Ishikawa (cell line): Measurements from ENCODE around the gene OR13J1.

Source experiments
- CEBPB ChIP-seq: IDR thresholded peaks from 2 replicates; pipeline ENCODE4 v1.6.1; 2012
- CREB1 ChIP-seq: IDR thresholded peaks from 2 replicates; pipeline ENCODE4 v1.6.1; 2012; ENCODE audit warnings: low read depth
- EGR1 ChIP-seq: IDR thresholded peaks from 2 replicates; pipeline ENCODE4 v1.6.1; 2012
- EP300 ChIP-seq: IDR thresholded peaks from 2 replicates; pipeline ENCODE4 v1.6.1; 2012; ENCODE audit warnings: borderline replicate concordance
- FOXM1 ChIP-seq: IDR thresholded peaks from 2 replicates; pipeline ENCODE4 v1.6.1; 2012; ENCODE audit warnings: low read depth, borderline replicate concordance
- NFIC ChIP-seq: IDR thresholded peaks from 2 replicates; pipeline ENCODE4 v1.6.1; 2012
- RAD21 ChIP-seq: IDR thresholded peaks from 2 replicates; pipeline ENCODE4 v1.6.1; 2012; ENCODE audit warnings: low read depth
- TAF1 ChIP-seq: IDR thresholded peaks from 2 replicates; pipeline ENCODE4 v1.6.1; 2012; ENCODE audit warnings: low read depth, mild to moderate bottlenecking
- TCF12 ChIP-seq: IDR thresholded peaks from 2 replicates; pipeline ENCODE4 v1.6.1; 2012; ENCODE audit warnings: low read depth
- TEAD4 ChIP-seq: IDR thresholded peaks from 2 replicates; pipeline ENCODE4 v1.6.1; 2012
- YY1 ChIP-seq: IDR thresholded peaks from 2 replicates; pipeline ENCODE4 v1.6.1; 2012; ENCODE audit warnings: low read depth
- ZBTB7A ChIP-seq: IDR thresholded peaks from 2 replicates; pipeline ENCODE4 v1.6.1; 2012; ENCODE audit warnings: low read depth
- TF ChIP-seq, protein P1 (sequence below): IDR thresholded peaks from 2 replicates; pipeline ENCODE4 v1.6.1; 2012
- TF ChIP-seq, protein P2 (sequence below): IDR thresholded peaks from 2 replicates; pipeline ENCODE4 v1.6.1; 2012; ENCODE audit warnings: low read depth, mild to moderate bottlenecking
- TF ChIP-seq, protein P3 (sequence below): IDR thresholded peaks from 2 replicates; pipeline ENCODE4 v1.6.1; 2012

Gene OR13J1

DNA sequence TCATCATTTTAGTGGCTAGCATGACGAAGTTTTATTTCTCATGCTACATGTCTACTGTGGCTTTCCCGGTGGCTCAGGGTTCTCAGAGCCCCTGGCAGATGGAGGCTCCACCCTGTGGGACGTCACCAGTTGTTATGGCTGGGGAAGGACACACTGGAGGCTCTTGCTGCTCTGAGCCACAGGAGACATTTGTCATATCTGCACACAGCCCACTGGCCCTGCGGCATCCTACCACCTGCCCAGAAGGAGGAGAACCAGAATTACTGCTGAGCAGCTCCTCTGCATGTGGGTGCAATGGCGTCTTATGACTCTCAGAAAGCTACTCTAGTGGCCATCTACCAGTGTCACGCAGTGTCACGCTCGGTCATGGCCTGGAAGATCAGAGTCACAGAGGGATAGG lies 6.6 kb downstream of the OR13J1 start:
- TF ChIP-seq RAD21 (no peak), CREB1 (no peak), FOXM1 (no peak)
- TF ChIP-seq, protein P1, sequence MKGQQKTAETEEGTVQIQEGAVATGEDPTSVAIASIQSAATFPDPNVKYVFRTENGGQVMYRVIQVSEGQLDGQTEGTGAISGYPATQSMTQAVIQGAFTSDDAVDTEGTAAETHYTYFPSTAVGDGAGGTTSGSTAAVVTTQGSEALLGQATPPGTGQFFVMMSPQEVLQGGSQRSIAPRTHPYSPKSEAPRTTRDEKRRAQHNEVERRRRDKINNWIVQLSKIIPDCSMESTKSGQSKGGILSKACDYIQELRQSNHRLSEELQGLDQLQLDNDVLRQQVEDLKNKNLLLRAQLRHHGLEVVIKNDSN: no peak
- TF ChIP-seq, protein P2, sequence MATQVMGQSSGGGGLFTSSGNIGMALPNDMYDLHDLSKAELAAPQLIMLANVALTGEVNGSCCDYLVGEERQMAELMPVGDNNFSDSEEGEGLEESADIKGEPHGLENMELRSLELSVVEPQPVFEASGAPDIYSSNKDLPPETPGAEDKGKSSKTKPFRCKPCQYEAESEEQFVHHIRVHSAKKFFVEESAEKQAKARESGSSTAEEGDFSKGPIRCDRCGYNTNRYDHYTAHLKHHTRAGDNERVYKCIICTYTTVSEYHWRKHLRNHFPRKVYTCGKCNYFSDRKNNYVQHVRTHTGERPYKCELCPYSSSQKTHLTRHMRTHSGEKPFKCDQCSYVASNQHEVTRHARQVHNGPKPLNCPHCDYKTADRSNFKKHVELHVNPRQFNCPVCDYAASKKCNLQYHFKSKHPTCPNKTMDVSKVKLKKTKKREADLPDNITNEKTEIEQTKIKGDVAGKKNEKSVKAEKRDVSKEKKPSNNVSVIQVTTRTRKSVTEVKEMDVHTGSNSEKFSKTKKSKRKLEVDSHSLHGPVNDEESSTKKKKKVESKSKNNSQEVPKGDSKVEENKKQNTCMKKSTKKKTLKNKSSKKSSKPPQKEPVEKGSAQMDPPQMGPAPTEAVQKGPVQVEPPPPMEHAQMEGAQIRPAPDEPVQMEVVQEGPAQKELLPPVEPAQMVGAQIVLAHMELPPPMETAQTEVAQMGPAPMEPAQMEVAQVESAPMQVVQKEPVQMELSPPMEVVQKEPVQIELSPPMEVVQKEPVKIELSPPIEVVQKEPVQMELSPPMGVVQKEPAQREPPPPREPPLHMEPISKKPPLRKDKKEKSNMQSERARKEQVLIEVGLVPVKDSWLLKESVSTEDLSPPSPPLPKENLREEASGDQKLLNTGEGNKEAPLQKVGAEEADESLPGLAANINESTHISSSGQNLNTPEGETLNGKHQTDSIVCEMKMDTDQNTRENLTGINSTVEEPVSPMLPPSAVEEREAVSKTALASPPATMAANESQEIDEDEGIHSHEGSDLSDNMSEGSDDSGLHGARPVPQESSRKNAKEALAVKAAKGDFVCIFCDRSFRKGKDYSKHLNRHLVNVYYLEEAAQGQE: no peak

DNA sequence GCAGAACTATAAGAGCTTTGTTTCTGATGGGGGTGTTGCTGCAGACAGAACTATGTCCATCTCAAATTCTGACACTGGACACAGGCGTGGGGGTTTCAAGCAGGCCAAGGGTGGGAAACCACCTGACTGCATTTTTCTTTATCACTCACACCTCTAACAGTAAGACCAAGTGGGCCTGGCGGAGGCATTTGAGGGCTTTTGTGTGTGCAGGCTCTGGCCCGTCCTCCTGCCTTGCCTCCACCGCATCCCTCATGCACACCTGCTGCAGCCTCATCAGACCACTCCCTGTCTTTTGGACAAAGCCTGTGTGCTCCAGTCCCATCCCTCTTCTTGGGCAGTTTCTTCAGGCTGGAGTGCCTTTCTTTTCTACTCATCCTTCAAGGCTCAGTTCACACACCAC lies 7.9 kb downstream of the OR13J1 start:
- no peak for TF ChIP-seq EP300
- TF ChIP-seq, protein P2: no peak
- TF ChIP-seq, protein P1: no peak
- no peak for TF ChIP-seq ZBTB7A
- TF ChIP-seq TAF1: no peak
- TF ChIP-seq CREB1: no peak
- no peak for TF ChIP-seq YY1
- TF ChIP-seq EGR1: no peak
- TF ChIP-seq RAD21: no peak
- no peak for TF ChIP-seq FOXM1
- no peak for TF ChIP-seq TEAD4
- TF ChIP-seq, protein P3, sequence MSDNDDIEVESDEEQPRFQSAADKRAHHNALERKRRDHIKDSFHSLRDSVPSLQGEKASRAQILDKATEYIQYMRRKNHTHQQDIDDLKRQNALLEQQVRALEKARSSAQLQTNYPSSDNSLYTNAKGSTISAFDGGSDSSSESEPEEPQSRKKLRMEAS: no peak
- TF ChIP-seq CEBPB: no peak
- no peak for TF ChIP-seq NFIC
- no peak for TF ChIP-seq TCF12

DNA sequence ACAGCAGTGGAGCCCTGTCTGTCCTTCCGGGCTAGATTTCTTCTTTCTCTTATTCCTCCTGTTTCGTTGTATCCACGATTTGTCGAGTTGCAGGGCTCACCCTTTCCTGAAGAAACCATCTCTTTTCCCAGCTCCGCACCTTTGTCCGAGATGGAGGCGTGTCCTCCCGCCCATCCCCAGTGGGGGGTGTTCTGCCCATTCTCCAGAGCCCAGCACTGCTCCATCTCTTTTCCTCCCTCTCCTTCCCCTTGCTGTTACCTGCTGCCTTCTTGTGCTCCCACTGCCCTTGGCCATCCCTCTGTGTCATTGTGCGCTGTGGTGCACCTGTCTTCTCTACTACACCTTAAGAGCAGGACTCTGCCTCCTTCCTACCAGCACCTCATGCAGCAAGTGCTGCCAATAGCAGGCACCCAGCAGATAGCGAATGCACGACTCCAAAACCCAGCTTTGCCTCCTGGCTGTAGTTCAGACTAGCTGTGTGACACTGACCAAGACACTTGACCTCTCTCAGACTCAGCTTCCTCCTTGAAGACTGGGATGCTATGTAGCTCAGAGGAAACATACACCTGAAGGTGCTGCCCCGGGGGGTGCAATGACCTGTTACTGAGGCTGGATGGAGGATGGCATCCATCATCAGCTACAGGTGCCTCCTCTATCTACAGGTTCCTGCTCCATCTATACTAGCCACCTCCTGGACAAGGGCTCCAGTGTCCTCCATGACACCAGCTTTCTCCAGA lies 8.9 kb downstream of the OR13J1 start:
- TF ChIP-seq ZBTB7A (no peak), EGR1 (no peak), YY1 (no peak), NFIC (no peak), TAF1 (no peak), CREB1 (no peak)

DNA sequence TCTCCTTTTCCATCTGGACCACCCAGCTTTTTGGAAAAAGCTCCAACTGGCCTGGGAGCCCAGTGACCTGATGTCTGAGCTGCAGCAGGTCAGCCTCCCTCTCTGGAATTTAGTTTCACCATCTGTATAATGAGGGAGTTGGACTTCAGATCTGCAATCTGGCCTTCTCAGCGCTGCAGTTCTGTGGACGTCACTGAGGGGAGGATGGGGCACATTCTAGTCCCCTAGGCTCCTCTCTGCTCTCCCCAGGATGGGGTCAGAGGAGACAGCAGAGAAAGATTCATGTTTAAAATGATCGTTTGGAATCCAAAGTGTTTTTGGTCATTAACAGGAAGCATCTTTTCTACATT lies 10.2 kb downstream of the OR13J1 start:
- TF ChIP-seq YY1: no peak
- TF ChIP-seq RAD21: no peak
- TF ChIP-seq, protein P2: no peak
- no peak for TF ChIP-seq TAF1
- no peak for TF ChIP-seq TCF12
- no peak for TF ChIP-seq NFIC
- no peak for TF ChIP-seq EP300
- TF ChIP-seq FOXM1: no peak
- TF ChIP-seq, protein P3: no peak
- no peak for TF ChIP-seq TEAD4
- TF ChIP-seq, protein P1: no peak
- no peak for TF ChIP-seq ZBTB7A
- no peak for TF ChIP-seq CEBPB
- TF ChIP-seq EGR1: no peak
- TF ChIP-seq CREB1: no peak
